Thymus (tissue), 11 donors: ENCODE data around the gene NIPA2. TPM values are rescaled to one million over a fixed set of nuclear protein-coding genes. Genes with fewer than 3 reads are reported as not detected.

ENCODE experiments used
- DNase-seq, 9 donors: peaks; one replicate each; pipeline ENCODE4 v3.0.0-alpha.2; 2013; ENCODE audit warnings: low spot score in 9 of 9, low read depth in 6 of 9, missing footprints in 1 of 9
- H3K27ac ChIP-seq, 2 donors: one replicate each; pipeline ENCODE4 v1.5.1; 2013; ENCODE audit warnings: control low read depth in 1 of 2, low read depth in 1 of 2, low read length in 1 of 2, mild to moderate bottlenecking in 1 of 2, moderate library complexity in 1 of 2
- H3K27me3 ChIP-seq, 2 donors: one replicate each; pipeline ENCODE4 v1.5.1; 2013; ENCODE audit warnings: low read length in 1 of 2; ENCODE audit not compliant: control insufficient read depth in 2 of 2, insufficient read depth in 1 of 2
- H3K36me3 ChIP-seq, 2 donors: one replicate each; pipeline ENCODE4 v1.5.1; 2013; ENCODE audit warnings: low read length in 1 of 2, mild to moderate bottlenecking in 1 of 2, moderate library complexity in 1 of 2; ENCODE audit not compliant: control insufficient read depth in 2 of 2, insufficient read depth in 2 of 2
- H3K4me1 ChIP-seq, 2 donors: one replicate each; pipeline ENCODE4 v1.5.1; 2013; ENCODE audit warnings: low read length in 2 of 2; ENCODE audit not compliant: control insufficient read depth in 2 of 2, insufficient read depth in 2 of 2
- H3K4me3 ChIP-seq, 2 donors: one replicate each; pipeline ENCODE4 v1.5.1; 2013; ENCODE audit warnings: low read length in 2 of 2, control low read depth in 1 of 2, mild to moderate bottlenecking in 1 of 2
- H3K9me3 ChIP-seq, 2 donors: one replicate each; pipeline ENCODE4 v1.5.1; 2013; ENCODE audit warnings: low read length in 1 of 2, mild to moderate bottlenecking in 1 of 2; ENCODE audit not compliant: control insufficient read depth in 2 of 2, insufficient read depth in 1 of 2
- WGBS: extraction: QIAGEN DNeasy Blood & Tissue Kit; methylation state at CpG from one replicate; pipeline ENCODE4 v1.1.7; 2013; 5-methylcytosine and 5-hydroxymethylcytosine counted together
- polyA plus RNA-seq: library from polyadenylated mRNA; stranded (reverse); fragments of 200-250 nt; gene quantifications from one replicate; pipeline ENCODE4 v1.2.3, GENCODE V29; 2013
- total RNA-seq: library from RNA; stranded (reverse); fragments of 120-200 nt; gene quantifications from one replicate; pipeline ENCODE4 v1.2.4, GENCODE V29; 2013
- donor health status: healthy.

Gene NIPA2
- total and polyA plus RNA-seq, 2 donors: 22.0 to 35.7 TPM

- 98% methylated on average over 12 of the region's 12 CpGs for WGBS
- H3K9me3 ChIP-seq: no peaks in the 10 kb centered on the region
- DNase-seq: no peak
Measured at GRCh38 chr15:22869856-22870255, 31.4 kb downstream of the NIPA2 start.

GRCh38 chr15:22870865-22871264 lies 32.4 kb downstream of the NIPA2 start:
- Histone ChIP-seq H3K27ac (no peak overlapping the region), H3K4me3 (no peak overlapping the region), H3K27me3 (no peaks in the 10 kb centered on the region), H3K36me3 (peaks cover 16 to 26% of the 10 kb centered on the region in 2 donors), H3K9me3 (no peaks in the 10 kb centered on the region), H3K4me1 (no peaks in the 10 kb centered on the region)
- no peak for DNase-seq
- 99% methylated on average over 11 of the region's 11 CpGs for WGBS

More at GRCh38 chr15:22869856-22870255, 31.4 kb downstream of the NIPA2 start:
- no peak overlapping the region for H3K27ac ChIP-seq
- no peaks in the 10 kb centered on the region for H3K4me1 ChIP-seq
- peaks cover 22 to 31% of the 10 kb centered on the region in 2 donors for H3K36me3 ChIP-seq
- H3K4me3 ChIP-seq: no peak overlapping the region
- H3K27me3 ChIP-seq: no peaks in the 10 kb centered on the region

- Histone ChIP-seq H3K4me3 (no peak overlapping the region), H3K9me3 (no peaks in the 10 kb centered on the region), H3K4me1 (no peaks in the 10 kb centered on the region), H3K27me3 (no peaks in the 10 kb centered on the region), H3K36me3 (peaks cover 9 to 23% of the 10 kb centered on the region in 2 donors), H3K27ac (no peak overlapping the region)
- DNase-seq: no peak
- 96% methylated on average over 6 of the region's 6 CpGs for WGBS
Measured at GRCh38 chr15:22871481-22872086, 33.1 kb downstream of the NIPA2 start.

GRCh38 chr15:22872936-22873701 lies 34.7 kb downstream of the NIPA2 start:
- H3K27ac ChIP-seq: no peak overlapping the region
- peaks cover 6 to 11% of the 10 kb centered on the region in 2 donors for H3K36me3 ChIP-seq
- H3K9me3 ChIP-seq: peaks cover 0 to 11% of the 10 kb centered on the region in 2 donors
- H3K4me3 ChIP-seq: no peak overlapping the region
- WGBS: 96% methylated on average over 17 of the region's 17 CpGs
- no peak for DNase-seq
- no peaks in the 10 kb centered on the region for H3K27me3 ChIP-seq
- H3K4me1 ChIP-seq: no peaks in the 10 kb centered on the region

- WGBS: 94% methylated on average over 9 of the region's 9 CpGs
- no peak overlapping the region for H3K27ac ChIP-seq
- no peaks in the 10 kb centered on the region for H3K27me3 ChIP-seq
- H3K9me3 ChIP-seq: peaks cover 0 to 11% of the 10 kb centered on the region in 2 donors
- H3K4me3 ChIP-seq: no peak overlapping the region
- no peaks in the 10 kb centered on the region for H3K4me1 ChIP-seq
- DNase-seq: no peak
- H3K36me3 ChIP-seq: peaks cover 5 to 11% of the 10 kb centered on the region in 2 donors
Measured at GRCh38 chr15:22873841-22874240, 35.4 kb downstream of the NIPA2 start.

- H3K36me3 ChIP-seq: peaks cover 3 to 8% of the 10 kb centered on the region in 2 donors
- peaks cover 0 to 1% of the 10 kb centered on the region in 2 donors for H3K4me1 ChIP-seq
- no peaks in the 10 kb centered on the region for H3K27me3 ChIP-seq
- H3K27ac ChIP-seq: no peak overlapping the region
- H3K4me3 ChIP-seq: no peak overlapping the region
- DNase-seq: no peak
- peaks cover 0 to 11% of the 10 kb centered on the region in 2 donors for H3K9me3 ChIP-seq
- 99% methylated on average over 8 of the region's 8 CpGs for WGBS
Measured at GRCh38 chr15:22874256-22874655, 35.8 kb downstream of the NIPA2 start.

- no peak overlapping the region for H3K27ac ChIP-seq
- DNase-seq: no peak
- H3K36me3 ChIP-seq: peaks cover 3 to 6% of the 10 kb centered on the region in 2 donors
- H3K4me1 ChIP-seq: peaks cover under 1 to 5% of the 10 kb centered on the region in 2 donors
- 95% methylated on average over 7 of the region's 7 CpGs for WGBS
- H3K27me3 ChIP-seq: no peaks in the 10 kb centered on the region
- peaks cover 0 to 11% of the 10 kb centered on the region in 2 donors for H3K9me3 ChIP-seq
- no peak overlapping the region for H3K4me3 ChIP-seq
Measured at GRCh38 chr15:22874966-22875365, 36.5 kb downstream of the NIPA2 start.

GRCh38 chr15:22877117-22877516 lies 38.7 kb downstream of the NIPA2 start:
- 97% methylated on average over 5 of the region's 5 CpGs for WGBS
- Histone ChIP-seq H3K27me3 (no peaks in the 10 kb centered on the region), H3K27ac (no peak overlapping the region), H3K4me1 (peaks cover 9 to 12% of the 10 kb centered on the region in 2 donors), H3K36me3 (no peaks in the 10 kb centered on the region), H3K4me3 (no peak overlapping the region), H3K9me3 (peaks cover 1 to 11% of the 10 kb centered on the region in 2 donors)
- DNase-seq: no peak

GRCh38 chr15:22877607-22878006 lies 39.1 kb downstream of the NIPA2 start:
- H3K27ac ChIP-seq: no peak overlapping the region
- WGBS: 96% methylated on average over 8 of the region's 8 CpGs
- no peak overlapping the region for H3K4me3 ChIP-seq
- peaks cover 1 to 11% of the 10 kb centered on the region in 2 donors for H3K9me3 ChIP-seq
- peaks cover 9 to 12% of the 10 kb centered on the region in 2 donors for H3K4me1 ChIP-seq
- no peaks in the 10 kb centered on the region for H3K36me3 ChIP-seq
- DNase-seq: no peak
- H3K27me3 ChIP-seq: no peaks in the 10 kb centered on the region
